ENCODE measurements around the gene ZFP30. TPM values are rescaled to one million over a fixed set of nuclear protein-coding genes. Genes with fewer than 3 reads are reported as not detected.

ZFP30 gene
- total RNA-seq, 1 donor from 2014 or later, result 28.1 TPM

DNA sequence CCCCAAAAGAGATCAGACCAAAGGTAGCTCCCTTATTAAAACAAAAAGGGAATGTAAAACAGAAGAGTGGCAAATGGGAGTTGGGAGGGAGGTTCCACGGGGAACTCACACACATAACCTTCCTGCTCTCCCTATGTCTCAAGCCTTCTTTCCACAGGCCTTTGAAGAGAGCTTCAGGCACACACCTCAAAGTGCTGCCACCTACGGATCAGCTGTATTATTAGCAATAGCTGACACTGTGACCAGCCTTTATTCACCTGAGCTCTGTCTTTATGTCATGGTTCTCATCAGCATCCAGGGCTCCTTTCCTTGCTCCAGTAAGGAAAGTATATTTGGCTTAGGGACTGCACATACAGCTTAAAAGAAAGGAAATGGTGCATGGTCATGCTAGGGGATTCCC lies 71.9 kb downstream of the ZFP30 start:
- no peak for DNase-seq (ENCODE audit: extremely low spot score, unreplicated experiment)
- peaks cover 50% of the 10 kb centered on the region for H3K36me3 Mint-ChIP-seq
- H3K9me3 Mint-ChIP-seq, result peaks cover 18% of the 10 kb centered on the region

GRCh38 chr19:37572203-37572602 lies 83.1 kb downstream of the ZFP30 start:
- H3K27ac Mint-ChIP-seq, result no peak overlapping the region
- TF ChIP-seq, protein P1, sequence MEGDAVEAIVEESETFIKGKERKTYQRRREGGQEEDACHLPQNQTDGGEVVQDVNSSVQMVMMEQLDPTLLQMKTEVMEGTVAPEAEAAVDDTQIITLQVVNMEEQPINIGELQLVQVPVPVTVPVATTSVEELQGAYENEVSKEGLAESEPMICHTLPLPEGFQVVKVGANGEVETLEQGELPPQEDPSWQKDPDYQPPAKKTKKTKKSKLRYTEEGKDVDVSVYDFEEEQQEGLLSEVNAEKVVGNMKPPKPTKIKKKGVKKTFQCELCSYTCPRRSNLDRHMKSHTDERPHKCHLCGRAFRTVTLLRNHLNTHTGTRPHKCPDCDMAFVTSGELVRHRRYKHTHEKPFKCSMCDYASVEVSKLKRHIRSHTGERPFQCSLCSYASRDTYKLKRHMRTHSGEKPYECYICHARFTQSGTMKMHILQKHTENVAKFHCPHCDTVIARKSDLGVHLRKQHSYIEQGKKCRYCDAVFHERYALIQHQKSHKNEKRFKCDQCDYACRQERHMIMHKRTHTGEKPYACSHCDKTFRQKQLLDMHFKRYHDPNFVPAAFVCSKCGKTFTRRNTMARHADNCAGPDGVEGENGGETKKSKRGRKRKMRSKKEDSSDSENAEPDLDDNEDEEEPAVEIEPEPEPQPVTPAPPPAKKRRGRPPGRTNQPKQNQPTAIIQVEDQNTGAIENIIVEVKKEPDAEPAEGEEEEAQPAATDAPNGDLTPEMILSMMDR (conservative IDR thresholded peaks at IDR 0.05), result no peak
- H3K4me3 Mint-ChIP-seq, result no peak overlapping the region
- DNase-seq (ENCODE audit: extremely low spot score, unreplicated experiment), result no peak
- no peaks in the 10 kb centered on the region for H3K4me1 Mint-ChIP-seq (ENCODE audit: unreplicated experiment)
- H3K36me3 Mint-ChIP-seq, result peaks cover 60% of the 10 kb centered on the region
- H3K9me3 Mint-ChIP-seq, result peaks cover 30% of the 10 kb centered on the region
- H3K27me3 Mint-ChIP-seq, result no peaks in the 10 kb centered on the region

More for the DNA sequence above, 71.9 kb downstream of the ZFP30 start:
- TF ChIP-seq, protein P1 (conservative IDR thresholded peaks at IDR 0.05), result no peak
- Mint-ChIP-seq H3K4me3 (no peak overlapping the region), H3K4me1 (ENCODE audit: unreplicated experiment) (no peaks in the 10 kb centered on the region), H3K27me3 (no peaks in the 10 kb centered on the region), H3K27ac (no peak overlapping the region)

- H3K4me3 Mint-ChIP-seq, result no peak overlapping the region
- H3K27me3 Mint-ChIP-seq, result no peaks in the 10 kb centered on the region
- H3K4me1 Mint-ChIP-seq (ENCODE audit: unreplicated experiment), result no peaks in the 10 kb centered on the region
- peaks cover 70% of the 10 kb centered on the region for H3K36me3 Mint-ChIP-seq
- DNase-seq (ENCODE audit: extremely low spot score, unreplicated experiment), result no peak
- peaks cover 50% of the 10 kb centered on the region for H3K9me3 Mint-ChIP-seq
- TF ChIP-seq, protein P1 (conservative IDR thresholded peaks at IDR 0.05), result no peak
- no peak overlapping the region for H3K27ac Mint-ChIP-seq
Observed at GRCh38 chr19:37565370-37565669, 89.9 kb downstream of the ZFP30 start.

DNA sequence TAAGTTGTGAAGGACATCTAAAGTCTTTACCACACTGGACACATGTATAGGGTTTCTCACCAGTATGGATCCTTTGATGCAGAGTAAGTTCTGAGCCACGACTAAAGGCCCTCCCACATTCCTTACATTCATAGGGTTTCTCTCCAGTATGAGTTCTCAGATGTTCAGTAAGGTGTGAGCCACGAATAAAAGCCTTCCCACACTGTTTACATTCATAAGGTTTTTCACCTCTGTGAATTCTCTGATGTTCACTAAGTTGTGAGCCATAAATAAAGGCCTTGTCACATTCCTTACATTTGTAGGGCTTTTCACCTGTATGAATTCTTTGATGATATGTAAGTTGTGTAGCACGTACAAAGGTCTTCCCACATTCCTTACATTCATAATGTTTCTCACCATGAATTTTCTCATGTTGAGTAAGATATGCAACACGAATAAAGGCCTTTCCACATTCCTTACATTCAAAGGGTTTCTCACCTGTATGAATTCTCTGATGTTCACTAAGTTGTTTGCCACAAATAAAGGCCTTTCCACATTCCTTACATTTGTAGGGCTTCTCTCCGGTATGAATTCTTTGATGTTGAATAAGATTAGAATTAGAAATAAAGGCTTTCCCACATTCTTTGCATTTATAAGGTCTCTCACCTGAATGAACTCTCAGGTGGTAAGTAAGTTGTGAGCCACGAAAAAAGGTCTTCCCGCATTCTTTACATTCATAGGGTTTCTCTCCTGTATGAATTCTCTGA lies 90.5 kb downstream of the ZFP30 start:
- TF ChIP-seq, protein P1 (conservative IDR thresholded peaks at IDR 0.05), result no peak
- Mint-ChIP-seq H3K27ac (no peak overlapping the region), H3K9me3 (peaks cover 45% of the 10 kb centered on the region), H3K27me3 (no peaks in the 10 kb centered on the region), H3K4me3 (no peak overlapping the region), H3K4me1 (ENCODE audit: unreplicated experiment) (no peaks in the 10 kb centered on the region), H3K36me3 (peaks cover 66% of the 10 kb centered on the region)
- DNase-seq (ENCODE audit: extremely low spot score, unreplicated experiment), result no peak

Other genes starting within 250 kb of the ZFP30 start
- gene ZNF569, start 188.0 kb downstream of the ZFP30 start, total RNA-seq (ENCODE audit: low replicate concordance), result 1.4 and 8.3 TPM in 2 replicates
- gene ZNF570, start 186.1 kb downstream of the ZFP30 start, total RNA-seq (ENCODE audit: low replicate concordance), result 6.6 and 9.2 TPM in 2 replicates
- 13.6 and 20.5 TPM in 2 replicates for gene ZNF793, start 148.5 kb downstream of the ZFP30 start, total RNA-seq (ENCODE audit: low replicate concordance)
- gene ZNF571, start 60.7 kb downstream of the ZFP30 start, total RNA-seq (ENCODE audit: low replicate concordance), result 4.4 and 4.9 TPM in 2 replicates
- 1.1 and 2.3 TPM in 2 replicates for gene ZNF540, start 60.6 kb downstream of the ZFP30 start, total RNA-seq (ENCODE audit: low replicate concordance)
- 24.0 and 24.1 TPM in 2 replicates for gene ZNF607, start 64.3 kb upstream of the ZFP30 start, total RNA-seq (ENCODE audit: low replicate concordance)
- 8.9 and 12.5 TPM in 2 replicates for gene ZNF573, start 124.1 kb upstream of the ZFP30 start, total RNA-seq (ENCODE audit: low replicate concordance)